ENCODE measurements around the gene ACY1. TPM values are rescaled to one million over a fixed set of nuclear protein-coding genes. Genes with fewer than 3 reads are reported as not detected.

ACY1 gene
- total and polyA plus RNA-seq, 10 of the 15 experiments (the other 5 are each of a cell fraction or from before 2014, with no cell fraction given) = 18.5 to 42.2 (median 27.8) TPM

DNA sequence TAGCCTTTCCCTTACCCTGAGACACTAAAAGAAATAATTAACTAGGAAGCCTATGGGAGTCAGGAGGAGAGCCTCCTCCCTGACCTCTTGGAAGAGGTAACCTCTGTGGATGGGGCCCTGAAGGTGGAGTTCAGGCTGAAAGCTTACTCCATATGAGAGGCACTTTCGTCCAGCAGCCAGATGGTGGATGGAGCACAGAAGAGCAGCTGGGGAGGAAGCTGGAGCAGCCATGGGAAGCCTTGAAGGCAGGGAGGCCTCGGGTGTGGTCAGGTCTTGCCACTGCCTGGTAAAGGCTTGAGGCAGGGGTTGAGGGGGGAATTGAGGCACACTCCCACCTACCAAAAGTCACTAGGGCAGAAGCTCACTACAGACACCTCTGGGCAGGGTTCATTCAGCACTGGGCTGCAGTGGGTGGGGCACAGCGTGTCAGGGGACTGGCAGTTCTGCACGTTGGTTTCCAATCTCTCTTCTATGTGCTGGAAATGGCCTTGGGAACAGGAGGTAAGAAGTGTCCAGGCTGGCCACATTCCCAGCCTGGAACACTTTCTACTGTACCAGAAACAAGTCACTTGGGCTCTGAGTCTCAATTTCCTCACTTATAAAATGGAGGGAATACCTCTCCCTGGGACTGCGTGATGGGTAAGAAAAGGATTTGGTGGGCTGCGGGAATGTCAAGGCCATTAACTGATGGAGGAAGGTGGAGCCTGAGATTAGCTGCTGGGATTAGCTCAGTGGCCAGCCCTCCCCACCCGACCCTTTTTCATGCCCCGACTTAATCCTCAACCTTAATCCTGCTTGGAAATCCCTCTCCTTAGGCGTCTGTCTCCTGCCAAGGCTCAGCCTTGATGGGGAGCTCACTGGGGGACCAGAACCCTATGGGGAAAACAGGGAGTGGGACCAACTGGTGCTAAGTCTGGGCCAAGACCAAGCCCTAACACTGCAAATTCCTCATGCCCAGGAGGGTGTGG, 21.4 kb upstream of the ACY1 start:
- no peaks in the 10 kb centered on the region for H3K36me3 ChIP-seq (ENCODE audit: control insufficient read depth in 2 of 2, insufficient read depth in 2 of 2, low read length in 1 of 2)
- no peak overlapping the region for H3K27ac ChIP-seq (ENCODE audit: control insufficient read depth, insufficient read depth)
- H3K27me3 ChIP-seq (replicated peaks in 1 of 2; ENCODE audit: control insufficient read depth in 2 of 2, insufficient read depth in 2 of 2, low read length in 1 of 2) = no peaks in the 10 kb centered on the region; a peak in 2 of 4 replicates
- POLR2A ChIA-PET = no interaction called here
- CTCF ChIA-PET = interaction anchor here (0.8 to 1.7 kb wide), 3 partner anchors 12 to 21 kb away, joined by 3 to 7 read pairs (median 4); partner anchors contain the start of genes ABHD14A, ABHD14B and ACY1
- H3K4me3 ChIP-seq = no peak overlapping the region
- no peak for ATAC-seq
- no peaks in the 10 kb centered on the region for H3K79me2 ChIP-seq (ENCODE audit: control insufficient read depth, insufficient read depth, low read length)
- BruUV-seq (replicated peaks) = no TSS peak
- no peaks in the 10 kb centered on the region for H3K9me3 ChIP-seq (replicated peaks; ENCODE audit: control insufficient read depth, insufficient read depth, low read length)
- H3K9ac ChIP-seq (ENCODE audit: control insufficient read depth, insufficient read depth, low read length) = no peak overlapping the region
- in situ Hi-C loops (cut with MboI) (no loop called here), intact Hi-C loops (cut with micrococcal nuclease; ENCODE audit: unreplicated experiment) (no loop called here)
- H4K20me1 ChIP-seq (ENCODE audit: control insufficient read depth, insufficient read depth) = no peaks in the 10 kb centered on the region
- no peak for DNase-seq (ENCODE audit: low read depth, low spot score)
- SMC1A ChIA-PET (ENCODE audit: uncharacterized antibody, unreplicated experiment) = no interaction called here
- FAIRE-seq = no peak
- H3K4me2 ChIP-seq (ENCODE audit: control insufficient read depth, insufficient read depth) = no peak overlapping the region
- RAD21 ChIA-PET (ENCODE audit: unreplicated experiment) = interaction anchor here (1.1 to 1.2 kb wide), 2 partner anchors 19 to 42 kb away, joined by 3 read pairs; partner anchors contain the start of gene PARP3
- H2AFZ ChIP-seq (ENCODE audit: control insufficient read depth, low read depth, low read length) = no peak overlapping the region
- H3K4me1 ChIP-seq (ENCODE audit: control insufficient read depth, insufficient read depth, low read length) = peaks cover 3% of the 10 kb centered on the region; the same call in 1 of the 2 replicates
- 39% methylated on average over 9 of the region's 9 CpGs for WGBS (ENCODE audit: insufficient coverage, insufficient replicate concordance, low lambda C conversion rate, missing lambda C conversion rate)
- TF ChIP-seq, protein P1, sequence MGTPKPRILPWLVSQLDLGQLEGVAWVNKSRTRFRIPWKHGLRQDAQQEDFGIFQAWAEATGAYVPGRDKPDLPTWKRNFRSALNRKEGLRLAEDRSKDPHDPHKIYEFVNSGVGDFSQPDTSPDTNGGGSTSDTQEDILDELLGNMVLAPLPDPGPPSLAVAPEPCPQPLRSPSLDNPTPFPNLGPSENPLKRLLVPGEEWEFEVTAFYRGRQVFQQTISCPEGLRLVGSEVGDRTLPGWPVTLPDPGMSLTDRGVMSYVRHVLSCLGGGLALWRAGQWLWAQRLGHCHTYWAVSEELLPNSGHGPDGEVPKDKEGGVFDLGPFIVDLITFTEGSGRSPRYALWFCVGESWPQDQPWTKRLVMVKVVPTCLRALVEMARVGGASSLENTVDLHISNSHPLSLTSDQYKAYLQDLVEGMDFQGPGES (IDR thresholded peaks at IDR 0.05) = no peak
- TF ChIP-seq FOS (IDR thresholded peaks at IDR 0.05; ENCODE audit: borderline replicate concordance, extremely low read depth, insufficient read length) (no peak), LARP7 (IDR thresholded peaks at IDR 0.05) (no peak), ZSCAN29 (IDR thresholded peaks at IDR 0.05) (no peak), HDAC2 (IDR thresholded peaks at IDR 0.05) (no peak), CREB1 (IDR thresholded peaks at IDR 0.05; ENCODE audit: low read depth) (no peak), BHLHE40 (IDR thresholded peaks at IDR 0.05; ENCODE audit: borderline replicate concordance in 1 of 2, low read depth in 2 of 2, low read length in 1 of 2) (no peak), MAX (IDR thresholded peaks at IDR 0.05; ENCODE audit: low read depth, low read length) (no peak), KLF5 (IDR thresholded peaks at IDR 0.05; ENCODE audit: partially characterized antibody) (no peak), NKRF (conservative IDR thresholded peaks at IDR 0.05) (no peak), CREM (IDR thresholded peaks at IDR 0.05; ENCODE audit: low read depth) (no peak), MYB (IDR thresholded peaks at IDR 0.05; ENCODE audit: borderline replicate concordance, low read depth, low read length) (no peak), ZNF24 (IDR thresholded peaks at IDR 0.05) (no peak), MEF2A (IDR thresholded peaks at IDR 0.05; ENCODE audit: insufficient read depth, low read depth, low read length) (no peak), POLR2A (IDR thresholded peaks at IDR 0.05; ENCODE audit: low read depth, low read length) (no peak)
- TF ChIP-seq, protein P2, sequence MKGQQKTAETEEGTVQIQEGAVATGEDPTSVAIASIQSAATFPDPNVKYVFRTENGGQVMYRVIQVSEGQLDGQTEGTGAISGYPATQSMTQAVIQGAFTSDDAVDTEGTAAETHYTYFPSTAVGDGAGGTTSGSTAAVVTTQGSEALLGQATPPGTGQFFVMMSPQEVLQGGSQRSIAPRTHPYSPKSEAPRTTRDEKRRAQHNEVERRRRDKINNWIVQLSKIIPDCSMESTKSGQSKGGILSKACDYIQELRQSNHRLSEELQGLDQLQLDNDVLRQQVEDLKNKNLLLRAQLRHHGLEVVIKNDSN (IDR thresholded peaks at IDR 0.05; ENCODE audit: borderline replicate concordance, extremely low read length, insufficient read depth, low read depth, low read length) = no peak
- TF ChIP-seq, protein P3, sequence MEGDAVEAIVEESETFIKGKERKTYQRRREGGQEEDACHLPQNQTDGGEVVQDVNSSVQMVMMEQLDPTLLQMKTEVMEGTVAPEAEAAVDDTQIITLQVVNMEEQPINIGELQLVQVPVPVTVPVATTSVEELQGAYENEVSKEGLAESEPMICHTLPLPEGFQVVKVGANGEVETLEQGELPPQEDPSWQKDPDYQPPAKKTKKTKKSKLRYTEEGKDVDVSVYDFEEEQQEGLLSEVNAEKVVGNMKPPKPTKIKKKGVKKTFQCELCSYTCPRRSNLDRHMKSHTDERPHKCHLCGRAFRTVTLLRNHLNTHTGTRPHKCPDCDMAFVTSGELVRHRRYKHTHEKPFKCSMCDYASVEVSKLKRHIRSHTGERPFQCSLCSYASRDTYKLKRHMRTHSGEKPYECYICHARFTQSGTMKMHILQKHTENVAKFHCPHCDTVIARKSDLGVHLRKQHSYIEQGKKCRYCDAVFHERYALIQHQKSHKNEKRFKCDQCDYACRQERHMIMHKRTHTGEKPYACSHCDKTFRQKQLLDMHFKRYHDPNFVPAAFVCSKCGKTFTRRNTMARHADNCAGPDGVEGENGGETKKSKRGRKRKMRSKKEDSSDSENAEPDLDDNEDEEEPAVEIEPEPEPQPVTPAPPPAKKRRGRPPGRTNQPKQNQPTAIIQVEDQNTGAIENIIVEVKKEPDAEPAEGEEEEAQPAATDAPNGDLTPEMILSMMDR (IDR thresholded peaks at IDR 0.05 in 2 of 3, conservative IDR thresholded peaks at IDR 0.05 in 1 of 3; ENCODE audit: control insufficient read depth in 2 of 3, extremely low read depth in 1 of 3, insufficient read depth in 1 of 3, low read depth in 3 of 3, low read length in 3 of 3) = no peak

Measured in GM12878 (cell line).